Measurements from ENCODE around the gene CYB5D1.

Gene CYB5D1

GRCh38 chr17:7849751-7850504, 7.9 kb upstream of the CYB5D1 start:
- TF ChIP-seq, protein P1, sequence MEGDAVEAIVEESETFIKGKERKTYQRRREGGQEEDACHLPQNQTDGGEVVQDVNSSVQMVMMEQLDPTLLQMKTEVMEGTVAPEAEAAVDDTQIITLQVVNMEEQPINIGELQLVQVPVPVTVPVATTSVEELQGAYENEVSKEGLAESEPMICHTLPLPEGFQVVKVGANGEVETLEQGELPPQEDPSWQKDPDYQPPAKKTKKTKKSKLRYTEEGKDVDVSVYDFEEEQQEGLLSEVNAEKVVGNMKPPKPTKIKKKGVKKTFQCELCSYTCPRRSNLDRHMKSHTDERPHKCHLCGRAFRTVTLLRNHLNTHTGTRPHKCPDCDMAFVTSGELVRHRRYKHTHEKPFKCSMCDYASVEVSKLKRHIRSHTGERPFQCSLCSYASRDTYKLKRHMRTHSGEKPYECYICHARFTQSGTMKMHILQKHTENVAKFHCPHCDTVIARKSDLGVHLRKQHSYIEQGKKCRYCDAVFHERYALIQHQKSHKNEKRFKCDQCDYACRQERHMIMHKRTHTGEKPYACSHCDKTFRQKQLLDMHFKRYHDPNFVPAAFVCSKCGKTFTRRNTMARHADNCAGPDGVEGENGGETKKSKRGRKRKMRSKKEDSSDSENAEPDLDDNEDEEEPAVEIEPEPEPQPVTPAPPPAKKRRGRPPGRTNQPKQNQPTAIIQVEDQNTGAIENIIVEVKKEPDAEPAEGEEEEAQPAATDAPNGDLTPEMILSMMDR (IDR thresholded peaks at IDR 0.05; ENCODE audit: low read depth, low read length, missing control alignments): no peak
- no peak for DNase-seq (ENCODE audit: low read depth)
- H3K4me3 ChIP-seq (ENCODE audit: low read depth, low read length): no peak overlapping the region

GRCh38 chr17:7850701-7851437, 6.9 kb upstream of the CYB5D1 start:
- DNase-seq (ENCODE audit: low read depth): no peak
- peak overlapping the region; percentile 53 for H3K4me3 ChIP-seq (ENCODE audit: low read depth, low read length)
- TF ChIP-seq, protein P1 (IDR thresholded peaks at IDR 0.05; ENCODE audit: low read depth, low read length, missing control alignments): no peak

DNA sequence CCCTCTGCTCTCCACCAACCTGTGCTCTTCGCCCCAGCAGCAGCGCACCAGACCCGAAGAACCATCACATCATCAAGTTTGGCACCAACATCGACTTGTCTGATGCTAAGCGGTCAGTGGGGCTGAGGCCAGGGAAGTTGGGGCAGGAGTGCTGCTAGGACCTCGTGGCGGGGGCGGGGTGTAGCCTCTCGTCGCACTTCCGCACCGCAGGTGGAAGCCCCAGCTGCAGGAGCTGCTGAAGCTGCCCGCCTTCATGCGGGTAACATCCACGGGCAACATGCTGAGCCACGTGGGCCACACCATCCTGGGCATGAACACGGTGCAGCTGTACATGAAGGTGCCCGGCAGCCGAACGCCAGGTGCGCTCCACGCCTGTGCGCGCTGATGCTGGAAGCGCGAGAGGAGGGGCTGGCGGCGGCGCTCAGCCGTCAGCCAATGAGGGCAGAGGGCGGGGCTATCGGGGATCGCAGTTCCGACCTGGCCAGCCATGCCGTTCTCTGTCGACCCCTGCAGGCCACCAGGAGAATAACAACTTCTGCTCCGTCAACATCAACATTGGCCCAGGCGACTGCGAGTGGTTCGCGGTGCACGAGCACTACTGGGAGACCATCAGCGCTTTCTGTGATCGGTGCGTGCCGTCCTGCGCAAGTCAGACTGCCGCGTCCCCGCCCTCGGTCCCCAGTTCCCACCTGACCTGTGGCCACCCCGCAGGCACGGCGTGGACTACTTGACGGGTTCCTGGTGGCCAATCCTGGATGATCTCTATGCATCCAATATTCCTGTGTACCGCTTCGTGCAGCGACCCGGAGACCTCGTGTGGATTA, 6.2 kb upstream of the CYB5D1 start:
- peak; percentile 75 for DNase-seq (ENCODE audit: low read depth)
- TF ChIP-seq, protein P1 (IDR thresholded peaks at IDR 0.05; ENCODE audit: low read depth, low read length, missing control alignments): peak; percentile 99
- peak overlapping the region; percentile 53 for H3K4me3 ChIP-seq (ENCODE audit: low read depth, low read length)

- TF ChIP-seq, protein P1 (IDR thresholded peaks at IDR 0.05; ENCODE audit: low read depth, low read length, missing control alignments): no peak
- no peak overlapping the region for H3K4me3 ChIP-seq (ENCODE audit: low read depth, low read length)
- no peak for DNase-seq (ENCODE audit: low read depth)
Observed at GRCh38 chr17:7852262-7852670, 5.5 kb upstream of the CYB5D1 start.

GRCh38 chr17:7852919-7853690, 4.7 kb upstream of the CYB5D1 start:
- H3K4me3 ChIP-seq (ENCODE audit: low read depth, low read length): no peak overlapping the region
- TF ChIP-seq, protein P1 (IDR thresholded peaks at IDR 0.05; ENCODE audit: low read depth, low read length, missing control alignments): no peak
- no peak for DNase-seq (ENCODE audit: low read depth)

DNA sequence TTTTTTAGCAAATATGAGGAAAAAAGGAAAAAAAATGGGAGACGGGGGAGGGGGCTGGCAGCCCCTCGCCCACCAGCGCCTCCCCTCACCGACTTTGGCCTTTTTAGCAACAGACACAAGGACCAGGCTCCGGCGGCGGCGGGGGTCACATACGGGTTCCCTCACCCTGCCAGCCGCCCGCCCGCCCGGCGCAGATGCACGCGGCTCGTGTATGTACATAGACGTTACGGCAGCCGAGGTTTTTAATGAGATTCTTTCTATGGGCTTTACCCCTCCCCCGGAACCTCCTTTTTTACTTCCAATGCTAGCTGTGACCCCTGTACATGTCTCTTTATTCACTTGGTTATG, 4.1 kb upstream of the CYB5D1 start:
- TF ChIP-seq, protein P1 (IDR thresholded peaks at IDR 0.05; ENCODE audit: low read depth, low read length, missing control alignments): no peak
- DNase-seq (ENCODE audit: low read depth): no peak
- H3K4me3 ChIP-seq (ENCODE audit: low read depth, low read length): no peak overlapping the region

Data from GM12864 (cell line).